Activated B cell treated with CpG ODN at 0.5 μM for 24 hours (primary cell): ENCODE results near the gene GZF1. TPM values are rescaled to one million over a fixed set of nuclear protein-coding genes. Genes with fewer than 3 reads are reported as not detected.

Experiments
- ATAC-seq: fragments of 200-7000 bp; cut with Tn5 transposase; one replicate; pipeline ENCODE4 v1.10.0; 2021; ENCODE audit warnings: low read depth, mild to moderate bottlenecking, moderate library complexity
- CTCF ChIA-PET: fragments of 350-600 bp; sonication (Branson Sonifier 250); formaldehyde crosslinking; loops from one replicate; lab custom pipeline; 2021; ENCODE audit warnings: antibody characterized with exemption; lab: Charles Lee
- POLR2A ChIA-PET: fragments of 350-600 bp; sonication (Branson Sonifier 250); formaldehyde crosslinking; loops from one replicate; lab custom pipeline; 2021; ENCODE audit warnings: antibody characterized with exemption; lab: Charles Lee
- DNase-seq: peaks from one replicate; pipeline ENCODE4 v3.0.0; 2022
- H3K27ac Mint-ChIP-seq: one replicate; pipeline ENCODE4 v1.8.0; 2020; ENCODE audit warnings: mixed read lengths
- H3K27me3 Mint-ChIP-seq: one replicate; pipeline ENCODE4 v1.8.0; 2021; ENCODE audit warnings: mixed read lengths
- H3K36me3 Mint-ChIP-seq: one replicate; pipeline ENCODE4 v1.8.0; 2021; ENCODE audit warnings: low read depth, mixed read lengths
- H3K4me1 Mint-ChIP-seq: one replicate; pipeline ENCODE4 v1.8.0; 2021; ENCODE audit warnings: mixed read lengths
- H3K4me3 Mint-ChIP-seq: one replicate; pipeline ENCODE4 v1.8.0; 2020; ENCODE audit warnings: mild to moderate bottlenecking, mixed read lengths
- H3K9me3 Mint-ChIP-seq: one replicate; pipeline ENCODE4 v1.8.0; 2020; ENCODE audit warnings: mixed read lengths
- CTCF ChIP-seq: fragments of 200-600 bp; IDR thresholded peaks from one replicate; pipeline ENCODE4 v1.8.0; 2022; ENCODE audit warnings: antibody characterized with exemption, mild to moderate bottlenecking
- intact Hi-C: fragments of 100-400 bp; cut with micrococcal nuclease; formaldehyde crosslinking; loops from one replicate; pipeline ENCODE4 v1.15.1; 2024
- total RNA-seq: library from RNA; stranded (reverse); gene quantifications from 2 replicates; pipeline ENCODE4 v1.2.3, GENCODE V29; 2022

The GZF1 gene
- total RNA-seq, 1 donor from 2014 or later: 13.3 TPM

- intact Hi-C loops: no loop called here
Observed at GRCh38 chr20:23317081-23317480, 44.9 kb upstream of the GZF1 start.

GRCh38 chr20:23318347-23318746 lies 43.6 kb upstream of the GZF1 start:
- Mint-ChIP-seq H3K27ac (no peak overlapping the region), H3K4me1 (no peaks in the 10 kb centered on the region), H3K4me3 (no peak overlapping the region), H3K36me3 (no peaks in the 10 kb centered on the region), H3K9me3 (no peaks in the 10 kb centered on the region), H3K27me3 (peaks cover 2% of the 10 kb centered on the region)
- ATAC-seq: no peak
- ChIA-PET POLR2A (no interaction called here), CTCF (no interaction called here)
- no peak for DNase-seq
- intact Hi-C loops: no loop called here
- no peak for TF ChIP-seq CTCF

More at GRCh38 chr20:23317081-23317480, 44.9 kb upstream of the GZF1 start:
- ChIA-PET POLR2A (no interaction called here), CTCF (no interaction called here)
- no peaks in the 10 kb centered on the region for H3K36me3 Mint-ChIP-seq
- no peak overlapping the region for H3K27ac Mint-ChIP-seq
- no peak for DNase-seq
- TF ChIP-seq CTCF: no peak
- no peak overlapping the region for H3K4me3 Mint-ChIP-seq
- no peaks in the 10 kb centered on the region for H3K9me3 Mint-ChIP-seq
- peaks cover 5% of the 10 kb centered on the region for H3K27me3 Mint-ChIP-seq
- no peaks in the 10 kb centered on the region for H3K4me1 Mint-ChIP-seq
- ATAC-seq: no peak

- ChIA-PET POLR2A (interaction anchor here (0.7 kb wide), 1 partner anchor 101 kb away, joined by 3 read pairs; the partner anchor contains the start of gene NAPB), CTCF (no interaction called here)
- intact Hi-C loops: no loop called here
- Mint-ChIP-seq H3K9me3 (no peaks in the 10 kb centered on the region), H3K36me3 (no peaks in the 10 kb centered on the region), H3K4me3 (no peak overlapping the region), H3K27me3 (peaks cover 2% of the 10 kb centered on the region), H3K4me1 (no peaks in the 10 kb centered on the region), H3K27ac (no peak overlapping the region)
- no peak for TF ChIP-seq CTCF
- DNase-seq (no peak), ATAC-seq (no peak)
Observed at GRCh38 chr20:23320317-23320716, 41.7 kb upstream of the GZF1 start.

- peaks cover 2% of the 10 kb centered on the region for H3K27me3 Mint-ChIP-seq
- H3K27ac Mint-ChIP-seq: no peak overlapping the region
- ChIA-PET POLR2A (no interaction called here), CTCF (no interaction called here)
- intact Hi-C loops: no loop called here
- TF ChIP-seq CTCF: no peak
- no peak for DNase-seq
- no peaks in the 10 kb centered on the region for H3K9me3 Mint-ChIP-seq
- H3K4me3 Mint-ChIP-seq: no peak overlapping the region
- no peaks in the 10 kb centered on the region for H3K4me1 Mint-ChIP-seq
- ATAC-seq: no peak
- H3K36me3 Mint-ChIP-seq: no peaks in the 10 kb centered on the region
Observed at GRCh38 chr20:23325107-23325506, 36.9 kb upstream of the GZF1 start.

GRCh38 chr20:23326774-23327173 lies 35.2 kb upstream of the GZF1 start:
- Mint-ChIP-seq H3K36me3 (no peaks in the 10 kb centered on the region), H3K9me3 (no peaks in the 10 kb centered on the region), H3K27ac (no peak overlapping the region), H3K4me1 (peaks cover 5% of the 10 kb centered on the region), H3K4me3 (no peak overlapping the region), H3K27me3 (no peaks in the 10 kb centered on the region)
- ChIA-PET CTCF (no interaction called here), POLR2A (no interaction called here)
- intact Hi-C loops: no loop called here
- TF ChIP-seq CTCF: no peak
- no peak for DNase-seq
- no peak for ATAC-seq
